K562 (cell line): ENCODE results near the gene ASS1. TPM values are rescaled to one million over a fixed set of nuclear protein-coding genes. Genes with fewer than 3 reads are reported as not detected.

Source experiments
- ATAC-seq: fragments of 200-7000 bp; cut with Tn5 transposase; 3 replicates; pipeline ENCODE4 v1.9.1; 2020; ENCODE audit warnings: moderate library complexity
- BruUV-seq: library from RNA; stranded (reverse); fragments of 400-500 nt; replicated peaks from 2 replicates; lab custom pipeline; 2021; lab: Mats Ljungman, UMichigan
- CTCF ChIA-PET: fragments of 300-600 bp; formaldehyde crosslinking; extraction: SDS; loops from one replicate; lab custom pipeline; 2021; ENCODE audit warnings: low intra/inter-chr PET ratio; lab: Yijun Ruan, JAX
- POLR2A ChIA-PET: fragments of 300-600, 350-650 bp; sonication (Branson Sonifier 250); formaldehyde crosslinking; extraction: SDS; loops from one replicate; lab custom pipeline; 2021; ENCODE audit warnings: antibody characterized with exemption, inconsistent platforms; lab: Yijun Ruan, JAX
- DNase-seq, 4 experiments: peaks; one replicate each; pipeline versions ENCODE4 v3.0.0 to v3.0.0-alpha.2; 2011 to 2018; ENCODE audit warnings: low spot score in 3 of 4, mixed read lengths in 3 of 4; ENCODE audit errors: extremely low read depth in 1 of 4
- FAIRE-seq: peaks from 2 replicates; lab custom pipeline; 2011; peaks lifted over from hg19 to GRCh38; lab: Jason Lieb, UNC
- H2AFZ ChIP-seq: 2 replicates; pipeline ENCODE4 v1.6.0; 2011; ENCODE audit warnings: low read depth, low read length, control low read depth, inconsistent platforms
- H3K27ac ChIP-seq: fragments of 200-600 bp; 3 replicates; pipeline ENCODE4 v1.8.0; 2011; ENCODE audit warnings: low read depth, mild to moderate bottlenecking, control low read depth, inconsistent platforms, low read length, moderate library complexity, mixed read lengths; ENCODE audit errors: extremely low read depth
- H3K27me3 ChIP-seq, 2 experiments: fragments of 300-600 bp in 1 of 2; 2 replicates in 1 of 2; 3 replicates in 1 of 2; pipeline versions ENCODE4 v1.6.0 to v1.8.0; 2011; ENCODE audit warnings: inconsistent platforms in 2 of 2, low read length in 2 of 2, mild to moderate bottlenecking in 1 of 2, mixed read lengths in 1 of 2, moderate library complexity in 1 of 2; ENCODE audit not compliant: control insufficient read depth in 2 of 2, insufficient read depth in 2 of 2
- H3K36me3 ChIP-seq: fragments of 300-600 bp; 3 replicates; pipeline ENCODE4 v1.8.0; 2011; ENCODE audit warnings: mild to moderate bottlenecking, low read length, inconsistent platforms; ENCODE audit not compliant: control insufficient read depth, insufficient read depth
- H3K4me1 ChIP-seq, 2 experiments: fragments of 200-600 bp in 1 of 2; replicated peaks in 1 of 2; 2 replicates in 1 of 2; 3 replicates in 1 of 2; pipeline versions ENCODE4 v1.5.1 to v1.8.0; 2011; ENCODE audit warnings: inconsistent platforms in 2 of 2, low read length in 2 of 2, mild to moderate bottlenecking in 1 of 2, mixed read lengths in 1 of 2, moderate library complexity in 1 of 2; ENCODE audit not compliant: control insufficient read depth in 2 of 2, insufficient read depth in 2 of 2
- H3K4me2 ChIP-seq: 2 replicates; pipeline ENCODE4 v1.6.1; 2011; ENCODE audit warnings: low read length, control low read depth, inconsistent platforms, mixed read lengths; ENCODE audit not compliant: insufficient read depth
- H3K4me3 ChIP-seq: fragments of 200-600 bp; sonication (generic), shearing (Covaris generic); 2 replicates; pipeline ENCODE4 v1.5.1; 2016; ENCODE audit warnings: control low read depth, inconsistent platforms
- H3K79me2 ChIP-seq: fragments of 200-600 bp; 3 replicates; pipeline ENCODE4 v1.8.0; 2011; ENCODE audit warnings: low read length, inconsistent platforms; ENCODE audit not compliant: control insufficient read depth, insufficient read depth
- H3K9ac ChIP-seq, 2 experiments: 2 replicates each; pipeline versions ENCODE4 v1.6.0 to v1.6.1; 2011; ENCODE audit warnings: low read depth in 2 of 2, low read length in 2 of 2, control low read depth in 1 of 2, inconsistent platforms in 1 of 2, mild to moderate bottlenecking in 1 of 2, mixed read lengths in 1 of 2; ENCODE audit not compliant: insufficient read depth in 1 of 2
- H3K9me1 ChIP-seq: one replicate; pipeline ENCODE4 v1.6.0; 2011; ENCODE audit warnings: inconsistent platforms, mild to moderate bottlenecking, low read length, moderate library complexity; ENCODE audit not compliant: control insufficient read depth, insufficient read depth
- H3K9me3 ChIP-seq: replicated peaks from 2 replicates; pipeline ENCODE4 v1.5.1; 2011; ENCODE audit warnings: low read depth, low read length, inconsistent platforms; ENCODE audit not compliant: control insufficient read depth, insufficient read depth
- H4K20me1 ChIP-seq: replicated peaks from 2 replicates; pipeline ENCODE4 v1.6.1; 2011; ENCODE audit warnings: low read length, inconsistent platforms, mixed read lengths; ENCODE audit not compliant: control insufficient read depth, insufficient read depth
- ATF2 ChIP-seq: sonication (generic); formaldehyde crosslinking; IDR thresholded peaks from 2 replicates; pipeline ENCODE4 v1.8.1; 2022; ENCODE audit warnings: missing genetic modification reagents
- ATF4 ChIP-seq: fragments of 450-650 bp; formaldehyde crosslinking; IDR thresholded peaks from 2 replicates; pipeline ENCODE4 v1.4.0; 2022; ENCODE audit warnings: mild to moderate bottlenecking, moderate library complexity
- HCFC1 ChIP-seq: IDR thresholded peaks from 2 replicates; pipeline ENCODE4 v1.6.1; 2012; ENCODE audit warnings: low read depth, low read length, improper control_type of control experiment
- IFI16 ChIP-seq: fragments of 250-450 bp; sonication (Bioruptor Pico); IDR thresholded peaks from 2 replicates; pipeline ENCODE4 v2.1.2; 2022; ENCODE audit warnings: mild to moderate bottlenecking, inconsistent platforms
- NEUROD1 ChIP-seq: fragments of 150-350 bp; IDR thresholded peaks from 2 replicates; pipeline ENCODE4 v1.6.1; 2014; ENCODE audit warnings: borderline replicate concordance, low read length, low read depth; ENCODE audit not compliant: partially characterized antibody
- RBM34 ChIP-seq: fragments of 200-400 bp; formaldehyde crosslinking; IDR thresholded peaks from 2 replicates; pipeline ENCODE4 v1.6.1; 2018; ENCODE audit warnings: low read length, borderline replicate concordance; ENCODE audit not compliant: insufficient read depth
- SIRT6 ChIP-seq: IDR thresholded peaks from one replicate; pipeline ENCODE4 v1.6.1; 2012; ENCODE audit warnings: low read depth, mild to moderate bottlenecking, control low read depth, inconsistent platforms, low read length, moderate library complexity
- SNAPC5 ChIP-seq: fragments of 250-450 bp; sonication (Bioruptor Pico); IDR thresholded peaks from 2 replicates; pipeline ENCODE4 v1.8.0; 2021; ENCODE audit warnings: moderate library complexity, mild to moderate bottlenecking, inconsistent platforms
- USF1 ChIP-seq: sonication (generic); formaldehyde crosslinking; IDR thresholded peaks from 2 replicates; pipeline ENCODE4 v1.9.0; 2022; ENCODE audit warnings: mild to moderate bottlenecking, missing genetic modification reagents
- VEZF1 ChIP-seq: fragments of 200-800 bp; sonication (Bioruptor generic); IDR thresholded peaks from 2 replicates; pipeline ENCODE4 v1.6.1; 2017; ENCODE audit warnings: missing genetic modification characterization, missing compliant biosample characterization
- ZNF316 ChIP-seq: fragments of 450-650 bp; IDR thresholded peaks from 2 replicates; pipeline ENCODE4 v1.6.1; 2016
- ZNF609 ChIP-seq: sonication (generic); formaldehyde crosslinking; IDR thresholded peaks from 2 replicates; pipeline ENCODE4 v1.8.1; 2023; ENCODE audit warnings: missing genetic modification reagents, mild to moderate bottlenecking, borderline replicate concordance
- WGBS: fragments of 100-300 bp; shearing (Covaris generic); methylation state at CpG from one replicate; pipeline ENCODE4 v1.1.6; 2016; ENCODE audit warnings: low coverage, mixed read lengths; ENCODE audit not compliant: insufficient coverage; ENCODE audit errors: missing lambda C conversion rate; 5-methylcytosine and 5-hydroxymethylcytosine counted together
- in situ Hi-C: fragments of 300-500 bp; cut with MboI; formaldehyde crosslinking; loops from 4 replicates; pipeline ENCODE4 v1.15.0; 2018; ENCODE audit warnings: inconsistent platforms, mixed read lengths
- intact Hi-C: fragments of 100-400 bp; cut with micrococcal nuclease; formaldehyde crosslinking; loops from 2 replicates; pipeline ENCODE4 v1.14.2; 2022
- polyA plus RNA-seq, 8 experiments: library from polyadenylated mRNA; depleted of rRNA in 4 of 8; stranded (reverse) in 5 of 8; unstranded in 3 of 8; fragments of >200 nt; fragmentation: Nextera tagmentation in 2 of 8; fragmentation: Illumina TruSeq in 1 of 8; extraction: Ambion mirVana in 2 of 8; extraction: Trizol in 1 of 8; gene quantifications; 2 replicates each; pipeline versions ENCODE4 v1.2.1 to v1.2.3, GENCODE V29; 2011 to 2014; ENCODE audit warnings: inconsistent platforms in 1 of 8, missing spikeins in 1 of 8
- total RNA-seq, 7 experiments: library from RNA; depleted of rRNA in 6 of 7; stranded (reverse); fragments of >200 nt in 6 of 7; fragmentation: Illumina TruSeq in 2 of 7; extraction: Trizol in 2 of 7; gene quantifications; 2 replicates each; pipeline versions ENCODE4 v1.2.1 to v1.2.3, GENCODE V29; 2011 to 2021; ENCODE audit warnings: low replicate concordance in 1 of 7

Gene ASS1
- total and polyA plus RNA-seq, 9 of the 15 experiments (the other 6 are each of a cell fraction or from before 2014, with no cell fraction given) = 1.5 to 5.7 (median 3.7) TPM

- H4K20me1 ChIP-seq = no peaks in the 10 kb centered on the region
- no peak overlapping the region for H3K9ac ChIP-seq
- BruUV-seq = no TSS peak
- H3K27ac ChIP-seq = no peak overlapping the region
- no peak for DNase-seq
- 57% methylated on average over 8 of the region's 8 CpGs for WGBS
- H3K27me3 ChIP-seq = no peaks in the 10 kb centered on the region
- H2AFZ ChIP-seq = no peak overlapping the region
- no peak for FAIRE-seq
- intact Hi-C loops = no loop called here
- H3K36me3 ChIP-seq = no peaks in the 10 kb centered on the region
- POLR2A ChIA-PET = interaction anchor here (1.2 kb wide), 1 partner anchor 34 kb away, joined by 3 read pairs; no protein-coding TSS in a partner anchor
- no peaks in the 10 kb centered on the region for H3K79me2 ChIP-seq
- no peaks in the 10 kb centered on the region for H3K9me1 ChIP-seq
- ATAC-seq = no peak
- peaks cover 11 to 53% of the 10 kb centered on the region in 2 experiments for H3K4me1 ChIP-seq
- H3K9me3 ChIP-seq = no peaks in the 10 kb centered on the region
- in situ Hi-C loops = no loop called here
- H3K4me2 ChIP-seq = no peak overlapping the region
- CTCF ChIA-PET = no interaction called here
- no peak overlapping the region for H3K4me3 ChIP-seq
- TF ChIP-seq VEZF1 (CRISPR knock-in tag) (no peak), SNAPC5 (no peak), ZNF609 (no peak), RBM34 (no peak), USF1 (CRISPR knock-in tag) (no peak), ATF2 (CRISPR knock-in tag) (no peak), ZNF316 (no peak), HCFC1 (no peak), SIRT6 (no peak), ATF4 (CRISPR knock-in tag) (no peak), IFI16 (CRISPR knock-in tag) (no peak), NEUROD1 (no peak)
These were observed 83.9 kb downstream of the ASS1 start for GRCh38 chr9:130528674-130529073.
